HFFc6 (cell line): ENCODE data around the gene PATJ. TPM values are rescaled to one million over a fixed set of nuclear protein-coding genes. Genes with fewer than 3 reads are reported as not detected.

Source experiments
- DNase-seq: peaks from one replicate; pipeline ENCODE4 v3.0.0-alpha.2; 2018
- H3K27ac Mint-ChIP-seq: 2 replicates; pipeline ENCODE4 v1.8.0; 2020; ENCODE audit warnings: mild to moderate bottlenecking, mixed read lengths
- H3K27me3 Mint-ChIP-seq: 2 replicates; pipeline ENCODE4 v1.8.0; 2021; ENCODE audit warnings: mild to moderate bottlenecking, moderate library complexity, mixed read lengths; ENCODE audit not compliant: insufficient read depth
- H3K36me3 Mint-ChIP-seq: 2 replicates; pipeline ENCODE4 v1.8.0; 2021; ENCODE audit warnings: low read depth, mixed read lengths
- H3K4me1 Mint-ChIP-seq: 2 replicates; pipeline ENCODE4 v1.8.0; 2020; ENCODE audit warnings: low read depth, mixed read lengths
- H3K4me3 Mint-ChIP-seq: 2 replicates; pipeline ENCODE4 v1.8.0; 2020; ENCODE audit warnings: mild to moderate bottlenecking, moderate library complexity, mixed read lengths
- H3K9me3 Mint-ChIP-seq: 2 replicates; pipeline ENCODE4 v1.8.0; 2020; ENCODE audit warnings: mild to moderate bottlenecking, mixed read lengths
- total RNA-seq, 6 experiments: library from RNA; stranded (reverse); fragmentation: NEBNext Ultra II Directional; extraction: Animal tissue kit (Norgen Biotek cat#: 25700); gene quantifications; 2 replicates in 1 of 6; 3 replicates in 5 of 6; pipeline ENCODE4 v1.2.3, GENCODE V29; 2021
- TF ChIP-seq, protein P1 (sequence below): fragments of 200-600 bp; sonication (generic); IDR thresholded peaks from 2 replicates; pipeline ENCODE4 v1.5.0; 2021; ENCODE audit warnings: antibody characterized with exemption, mild to moderate bottlenecking

The PATJ gene
- total RNA-seq, 6 experiments from 2014 or later: 4.7 to 8.0 (median 5.7) TPM

DNA sequence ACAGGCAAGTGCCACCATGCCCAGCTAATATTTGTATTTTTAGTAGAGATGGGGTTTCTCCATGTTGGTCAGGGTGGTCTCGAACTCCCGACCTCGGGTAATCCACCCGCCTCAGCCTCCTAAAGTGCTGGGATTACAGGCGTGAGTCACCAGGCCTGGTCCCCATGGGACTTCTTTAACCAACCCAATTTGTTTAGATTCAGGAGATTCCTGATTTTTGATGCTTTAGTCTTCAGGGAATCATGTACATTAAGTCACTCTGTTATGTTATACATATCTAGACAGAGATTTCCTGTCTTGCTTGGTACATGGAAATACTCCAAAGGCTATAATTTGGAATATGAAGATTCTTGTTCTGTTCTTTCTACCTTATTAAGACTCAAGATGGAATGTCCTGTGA is 250.0 kb downstream of the PATJ start:
- DNase-seq: no peak
- no peaks in the 10 kb centered on the region for H3K36me3 Mint-ChIP-seq
- no peak overlapping the region for H3K4me3 Mint-ChIP-seq
- no peaks in the 10 kb centered on the region; the same call in 1 of the 2 replicates for H3K4me1 Mint-ChIP-seq
- H3K27me3 Mint-ChIP-seq: no peaks in the 10 kb centered on the region
- H3K9me3 Mint-ChIP-seq: peaks cover 6% of the 10 kb centered on the region; the same call in 1 of the 2 replicates
- TF ChIP-seq, protein P1, sequence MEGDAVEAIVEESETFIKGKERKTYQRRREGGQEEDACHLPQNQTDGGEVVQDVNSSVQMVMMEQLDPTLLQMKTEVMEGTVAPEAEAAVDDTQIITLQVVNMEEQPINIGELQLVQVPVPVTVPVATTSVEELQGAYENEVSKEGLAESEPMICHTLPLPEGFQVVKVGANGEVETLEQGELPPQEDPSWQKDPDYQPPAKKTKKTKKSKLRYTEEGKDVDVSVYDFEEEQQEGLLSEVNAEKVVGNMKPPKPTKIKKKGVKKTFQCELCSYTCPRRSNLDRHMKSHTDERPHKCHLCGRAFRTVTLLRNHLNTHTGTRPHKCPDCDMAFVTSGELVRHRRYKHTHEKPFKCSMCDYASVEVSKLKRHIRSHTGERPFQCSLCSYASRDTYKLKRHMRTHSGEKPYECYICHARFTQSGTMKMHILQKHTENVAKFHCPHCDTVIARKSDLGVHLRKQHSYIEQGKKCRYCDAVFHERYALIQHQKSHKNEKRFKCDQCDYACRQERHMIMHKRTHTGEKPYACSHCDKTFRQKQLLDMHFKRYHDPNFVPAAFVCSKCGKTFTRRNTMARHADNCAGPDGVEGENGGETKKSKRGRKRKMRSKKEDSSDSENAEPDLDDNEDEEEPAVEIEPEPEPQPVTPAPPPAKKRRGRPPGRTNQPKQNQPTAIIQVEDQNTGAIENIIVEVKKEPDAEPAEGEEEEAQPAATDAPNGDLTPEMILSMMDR: no peak
- H3K27ac Mint-ChIP-seq: no peak overlapping the region

DNA sequence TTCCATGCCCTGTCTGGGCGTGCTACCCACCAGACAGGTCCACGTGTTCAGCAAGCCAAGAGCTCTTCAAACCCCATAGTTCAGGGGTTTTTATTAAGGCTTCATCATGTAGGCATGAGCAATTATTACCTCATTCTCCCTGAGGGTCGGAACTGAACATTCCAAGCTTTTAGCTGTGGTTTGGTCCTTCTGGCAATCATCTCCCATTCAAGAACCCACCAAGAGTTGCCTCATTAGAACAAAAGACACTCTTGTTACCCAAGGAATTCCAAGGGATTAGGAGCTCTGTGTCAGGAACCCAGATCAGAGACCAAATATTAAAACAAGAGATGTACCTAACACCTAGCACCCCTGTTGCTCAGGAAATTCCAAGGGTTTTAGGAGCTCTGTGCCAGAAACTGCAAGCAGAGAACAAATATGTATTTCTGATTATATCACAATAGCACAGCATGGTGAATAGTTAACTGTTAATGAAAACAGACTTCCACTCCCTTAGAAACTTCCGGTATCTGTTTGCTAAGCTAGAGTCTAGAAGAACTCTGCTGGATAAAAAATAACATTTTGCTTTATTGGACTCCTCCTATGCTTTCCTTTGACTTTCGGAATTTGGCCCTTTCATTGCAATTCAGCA is 251.2 kb downstream of the PATJ start:
- H3K27ac Mint-ChIP-seq: no peak overlapping the region
- TF ChIP-seq, protein P1: no peak
- no peak overlapping the region for H3K4me3 Mint-ChIP-seq
- H3K27me3 Mint-ChIP-seq: no peaks in the 10 kb centered on the region
- H3K36me3 Mint-ChIP-seq: no peaks in the 10 kb centered on the region
- H3K4me1 Mint-ChIP-seq: no peaks in the 10 kb centered on the region; the same call in 1 of the 2 replicates
- H3K9me3 Mint-ChIP-seq: no peaks in the 10 kb centered on the region; the same call in 1 of the 2 replicates
- no peak for DNase-seq

DNA sequence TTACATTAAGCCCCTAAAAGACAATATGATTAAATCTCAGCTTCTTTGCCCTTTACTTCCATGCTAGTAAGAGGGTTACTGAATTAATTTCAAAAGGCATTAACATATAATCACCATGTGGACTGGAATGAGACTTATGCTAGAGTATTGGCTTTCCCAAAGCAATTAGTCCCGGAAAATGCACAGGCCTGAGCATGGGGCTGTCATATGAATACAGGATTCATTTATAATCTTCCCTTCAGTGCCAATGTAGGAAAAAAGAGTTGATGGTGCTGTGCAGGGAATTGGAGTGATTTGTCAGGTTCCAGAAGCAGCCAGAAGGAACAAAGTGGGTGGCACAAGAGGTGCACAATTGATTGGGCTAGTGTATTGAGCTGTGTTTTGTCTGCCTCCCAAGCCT is 253.4 kb downstream of the PATJ start:
- Mint-ChIP-seq H3K27ac (no peak overlapping the region), H3K4me1 (no peaks in the 10 kb centered on the region; the same call in 1 of the 2 replicates)
- TF ChIP-seq, protein P1: no peak

DNA sequence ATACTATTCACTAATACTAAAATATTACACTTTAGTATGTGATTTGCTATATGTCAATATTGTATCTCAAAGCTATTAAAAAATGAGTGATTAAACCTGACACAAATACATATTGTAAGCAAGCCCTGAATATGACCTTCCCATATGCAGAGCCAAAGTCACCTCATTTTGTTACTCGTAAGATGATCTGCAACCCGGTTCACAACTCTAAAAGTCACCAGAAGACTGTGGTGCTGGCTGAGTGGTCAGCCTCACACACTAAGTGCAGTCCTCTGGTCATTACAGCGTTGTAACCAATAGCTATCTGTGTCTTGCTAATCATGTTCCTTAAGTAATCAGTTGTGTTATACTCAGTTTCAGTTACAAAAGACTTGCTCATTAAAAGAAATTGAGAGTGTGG is 254.8 kb downstream of the PATJ start:
- TF ChIP-seq, protein P1: no peak
- Mint-ChIP-seq H3K9me3 (peaks cover 6% of the 10 kb centered on the region; the same call in 1 of the 2 replicates), H3K27ac (no peak overlapping the region), H3K4me1 (no peaks in the 10 kb centered on the region; the same call in 1 of the 2 replicates), H3K36me3 (no peaks in the 10 kb centered on the region), H3K27me3 (no peaks in the 10 kb centered on the region), H3K4me3 (no peak overlapping the region)
- DNase-seq: no peak

More for the DNA sequence above, 253.4 kb downstream of the PATJ start:
- H3K4me3 Mint-ChIP-seq: no peak overlapping the region
- no peaks in the 10 kb centered on the region for H3K36me3 Mint-ChIP-seq
- H3K27me3 Mint-ChIP-seq: no peaks in the 10 kb centered on the region
- H3K9me3 Mint-ChIP-seq: peaks cover 6% of the 10 kb centered on the region; the same call in 1 of the 2 replicates
- no peak for DNase-seq

DNA sequence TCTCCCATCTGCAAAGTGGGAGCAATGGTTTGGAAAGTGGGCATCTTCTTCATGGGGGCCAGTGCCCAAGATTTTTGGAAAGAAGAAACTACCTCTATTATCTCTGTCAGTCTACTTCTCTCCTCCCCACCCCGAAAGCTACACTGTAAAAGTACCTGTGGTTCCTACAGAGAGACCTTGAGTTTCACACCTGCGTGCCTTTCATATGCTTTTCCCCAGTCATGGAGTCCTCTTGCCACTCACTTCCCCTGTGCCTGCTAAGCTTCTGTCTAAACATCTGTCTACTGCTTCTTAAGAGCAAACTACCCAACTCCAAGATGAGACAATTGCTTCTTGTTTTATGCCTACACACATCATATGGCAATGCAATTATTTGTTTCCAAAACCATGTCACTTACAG is 261.5 kb downstream of the PATJ start:
- TF ChIP-seq, protein P1: no peak
- Mint-ChIP-seq H3K27me3 (peaks cover 4% of the 10 kb centered on the region; the same call in 1 of the 2 replicates), H3K4me3 (no peak overlapping the region), H3K4me1 (no peaks in the 10 kb centered on the region), H3K36me3 (no peaks in the 10 kb centered on the region), H3K9me3 (peaks cover 5% of the 10 kb centered on the region; the same call in 1 of the 2 replicates), H3K27ac (no peak overlapping the region)
- no peak for DNase-seq
